ENCODE results near the gene PXDN.

Gene PXDN

GRCh38 chr2:1674766-1675397 is 69.4 kb downstream of the PXDN start:
- H3K4me3 Mint-ChIP-seq: no peak overlapping the region

GRCh38 chr2:1674276-1674675 is 70.0 kb downstream of the PXDN start:
- H3K27me3 Mint-ChIP-seq: no peaks in the 10 kb centered on the region
- H3K4me1 Mint-ChIP-seq: no peaks in the 10 kb centered on the region
- H3K4me3 Mint-ChIP-seq: no peak overlapping the region
- no peaks in the 10 kb centered on the region for H3K9me3 Mint-ChIP-seq
- no peaks in the 10 kb centered on the region for H3K36me3 Mint-ChIP-seq
- no peak overlapping the region for H3K27ac Mint-ChIP-seq
- no peak for ATAC-seq

More at GRCh38 chr2:1674766-1675397, 69.4 kb downstream of the PXDN start:
- no peak for ATAC-seq
- Mint-ChIP-seq H3K9me3 (no peaks in the 10 kb centered on the region), H3K4me1 (no peaks in the 10 kb centered on the region), H3K36me3 (no peaks in the 10 kb centered on the region), H3K27ac (no peak overlapping the region), H3K27me3 (no peaks in the 10 kb centered on the region)

DNA sequence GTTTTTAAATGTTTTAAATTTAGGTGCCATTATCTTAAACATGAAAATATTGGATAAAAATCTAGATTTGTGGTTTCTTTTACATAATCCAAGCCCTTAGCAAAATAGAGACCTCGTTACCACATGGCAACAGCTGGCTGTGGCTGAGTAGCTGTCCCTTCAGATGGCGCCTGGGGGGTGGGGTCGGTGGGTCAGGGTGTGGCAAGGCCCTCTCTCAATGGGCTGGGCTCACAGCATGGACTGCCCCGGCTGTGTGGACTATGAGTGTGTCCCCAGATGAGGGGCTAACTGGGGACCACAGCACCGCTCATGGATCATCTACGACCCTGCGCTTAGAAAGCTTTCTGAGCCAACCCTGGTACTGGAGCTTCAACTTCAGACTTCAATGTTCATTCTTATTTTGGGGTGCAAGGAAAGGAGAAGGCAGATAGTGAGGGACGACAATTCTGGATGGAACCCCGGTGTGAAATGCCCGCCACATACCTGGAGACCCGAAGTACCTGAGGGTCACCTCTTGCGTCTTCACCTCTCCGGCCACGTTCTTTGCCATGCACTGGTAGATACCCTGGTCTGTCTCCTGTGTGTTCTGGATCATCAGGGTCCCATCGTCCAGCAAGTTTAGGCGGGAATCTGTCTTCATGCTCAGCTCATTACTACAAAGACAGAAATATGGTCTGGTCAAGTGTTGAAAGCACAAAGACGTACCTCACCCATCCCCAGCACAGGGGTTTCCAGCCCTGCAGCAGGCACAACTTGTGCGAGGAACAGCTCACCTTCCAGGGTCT is 71.0 kb downstream of the PXDN start:
- no peaks in the 10 kb centered on the region for H3K27me3 Mint-ChIP-seq
- H3K4me3 Mint-ChIP-seq: no peak overlapping the region
- peaks cover 3% of the 10 kb centered on the region for H3K9me3 Mint-ChIP-seq
- no peaks in the 10 kb centered on the region for H3K36me3 Mint-ChIP-seq
- ATAC-seq: no peak
- no peaks in the 10 kb centered on the region for H3K4me1 Mint-ChIP-seq
- no peak overlapping the region for H3K27ac Mint-ChIP-seq

- H3K36me3 Mint-ChIP-seq: no peaks in the 10 kb centered on the region
These were observed 71.6 kb downstream of the PXDN start for GRCh38 chr2:1672738-1673137.

GRCh38 chr2:1671916-1672315 is 72.4 kb downstream of the PXDN start:
- no peak overlapping the region for H3K4me3 Mint-ChIP-seq
- no peak for ATAC-seq
- H3K27me3 Mint-ChIP-seq: no peaks in the 10 kb centered on the region
- H3K27ac Mint-ChIP-seq: no peak overlapping the region
- H3K36me3 Mint-ChIP-seq: no peaks in the 10 kb centered on the region
- H3K9me3 Mint-ChIP-seq: peaks cover 3% of the 10 kb centered on the region
- no peaks in the 10 kb centered on the region for H3K4me1 Mint-ChIP-seq

More at GRCh38 chr2:1672738-1673137, 71.6 kb downstream of the PXDN start:
- Mint-ChIP-seq H3K4me3 (no peak overlapping the region), H3K27me3 (no peaks in the 10 kb centered on the region), H3K27ac (no peak overlapping the region), H3K9me3 (peaks cover 3% of the 10 kb centered on the region), H3K4me1 (no peaks in the 10 kb centered on the region)
- peak; percentile 5 for ATAC-seq

DNA sequence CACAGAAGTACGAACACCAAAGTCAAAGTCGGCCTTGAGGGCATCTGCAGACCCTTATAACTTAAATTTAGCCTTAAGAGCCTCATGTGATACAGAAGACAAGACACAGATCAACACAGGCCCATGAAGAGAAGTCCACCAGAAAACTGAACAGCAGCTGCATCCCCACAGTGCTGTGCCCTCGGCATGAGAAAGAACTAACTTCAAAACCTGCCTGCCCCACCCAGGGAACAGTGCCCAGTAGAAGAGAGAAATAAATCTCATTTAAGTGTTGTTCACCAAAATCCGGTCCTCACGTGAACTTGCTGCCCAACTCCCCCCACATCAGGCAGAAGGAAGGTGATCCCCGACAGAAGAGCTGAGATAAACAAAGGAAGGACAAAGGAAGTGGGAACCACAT is 73.7 kb downstream of the PXDN start:
- Mint-ChIP-seq H3K36me3 (no peaks in the 10 kb centered on the region), H3K27ac (no peak overlapping the region), H3K27me3 (no peaks in the 10 kb centered on the region), H3K4me1 (no peaks in the 10 kb centered on the region), H3K4me3 (no peak overlapping the region), H3K9me3 (peaks cover 3% of the 10 kb centered on the region)
- no peak for ATAC-seq

DNA sequence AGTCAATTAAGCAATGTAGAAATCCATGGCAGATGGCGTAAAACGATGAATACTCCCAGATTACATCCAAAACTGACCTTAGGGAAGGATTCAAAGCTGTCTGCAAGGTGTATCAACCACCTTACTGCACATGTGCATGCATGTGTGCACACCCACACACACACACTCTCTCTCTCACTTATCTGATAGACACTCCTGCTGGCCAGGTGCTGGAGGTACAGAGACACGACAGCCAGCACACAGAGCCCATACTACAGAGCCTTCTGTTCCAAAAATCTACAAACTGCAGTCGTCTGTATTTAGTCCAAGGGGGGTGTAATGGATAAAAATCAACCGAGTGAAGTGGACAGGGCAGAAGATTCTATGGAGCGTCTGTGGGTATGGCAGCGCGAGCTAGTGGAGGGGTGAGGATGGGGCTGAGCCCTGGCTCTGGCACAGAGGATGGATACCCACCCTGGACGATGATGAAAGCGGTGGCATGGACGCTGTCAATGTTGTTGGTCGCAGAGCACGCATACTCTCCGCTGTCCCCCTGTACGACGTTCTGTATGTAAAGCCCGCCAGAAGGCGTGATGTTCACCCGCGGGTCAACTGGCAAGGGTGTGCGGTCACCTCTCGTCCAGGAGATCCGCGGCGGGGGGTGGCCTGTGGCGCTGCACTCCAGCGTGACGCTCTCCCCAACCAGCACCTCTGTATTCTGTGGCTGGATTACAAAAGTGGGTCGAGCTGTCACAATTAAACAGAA is 78.4 kb downstream of the PXDN start:
- Mint-ChIP-seq H3K27ac (no peak overlapping the region), H3K9me3 (peaks cover 3% of the 10 kb centered on the region), H3K4me1 (no peaks in the 10 kb centered on the region), H3K4me3 (no peak overlapping the region), H3K27me3 (no peaks in the 10 kb centered on the region), H3K36me3 (no peaks in the 10 kb centered on the region)
- peak; percentile 45 for ATAC-seq

DNA sequence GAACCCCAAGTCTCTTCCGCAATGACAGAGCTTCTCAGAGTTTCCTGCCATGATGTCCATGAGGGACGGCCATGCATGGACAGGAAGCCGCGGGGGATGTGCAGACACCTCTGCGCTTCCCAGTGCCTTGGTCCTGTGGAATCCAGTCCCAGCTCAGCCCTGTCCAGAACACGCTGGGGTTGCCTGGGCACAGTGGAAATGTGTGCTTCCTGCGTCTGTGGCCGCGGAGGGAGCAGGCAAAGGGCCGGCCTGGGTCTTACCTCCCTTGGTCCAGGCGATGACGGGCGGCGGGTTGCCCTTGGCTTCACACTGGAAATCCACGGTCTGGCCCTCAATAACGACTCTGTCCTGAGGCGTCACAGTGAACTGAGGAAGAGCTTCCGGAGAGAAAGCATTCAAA is 79.6 kb downstream of the PXDN start:
- no peaks in the 10 kb centered on the region for H3K4me1 Mint-ChIP-seq
- no peaks in the 10 kb centered on the region for H3K27me3 Mint-ChIP-seq
- H3K36me3 Mint-ChIP-seq: no peaks in the 10 kb centered on the region
- no peak overlapping the region for H3K27ac Mint-ChIP-seq
- no peak overlapping the region for H3K4me3 Mint-ChIP-seq
- ATAC-seq: no peak
- peaks cover 3% of the 10 kb centered on the region for H3K9me3 Mint-ChIP-seq

GRCh38 chr2:1664076-1664605 is 80.2 kb downstream of the PXDN start:
- Mint-ChIP-seq H3K36me3 (no peaks in the 10 kb centered on the region), H3K9me3 (peaks cover 3% of the 10 kb centered on the region), H3K27me3 (no peaks in the 10 kb centered on the region), H3K27ac (no peak overlapping the region), H3K4me1 (no peaks in the 10 kb centered on the region), H3K4me3 (no peak overlapping the region)
- ATAC-seq: no peak

DNA sequence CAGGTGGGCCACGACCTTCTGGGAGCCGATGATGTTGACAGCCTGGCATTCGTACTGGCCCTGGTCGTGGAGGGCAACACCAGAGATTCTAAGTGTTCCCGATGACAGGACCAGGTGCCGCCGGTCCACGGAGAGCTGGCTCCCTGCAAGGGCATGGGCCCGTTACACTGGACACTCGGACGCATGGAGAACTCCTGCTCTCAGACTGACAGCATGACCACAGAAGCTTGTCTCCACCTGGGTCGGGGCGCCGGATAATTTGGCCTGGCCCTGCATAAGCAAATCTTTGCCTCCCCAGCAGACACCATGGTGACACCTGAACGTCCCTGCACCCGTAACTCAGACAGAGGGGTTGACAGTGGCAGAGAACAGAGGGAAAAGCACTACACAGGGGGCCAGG is 80.7 kb downstream of the PXDN start:
- no peaks in the 10 kb centered on the region for H3K36me3 Mint-ChIP-seq
- H3K27ac Mint-ChIP-seq: no peak overlapping the region
- H3K27me3 Mint-ChIP-seq: no peaks in the 10 kb centered on the region
- no peaks in the 10 kb centered on the region for H3K4me1 Mint-ChIP-seq
- no peak overlapping the region for H3K4me3 Mint-ChIP-seq
- no peaks in the 10 kb centered on the region for H3K9me3 Mint-ChIP-seq
- ATAC-seq: no peak

- H3K4me3 Mint-ChIP-seq: no peak overlapping the region
- H3K4me1 Mint-ChIP-seq: no peaks in the 10 kb centered on the region
- H3K9me3 Mint-ChIP-seq: no peaks in the 10 kb centered on the region
- no peak overlapping the region for H3K27ac Mint-ChIP-seq
- H3K27me3 Mint-ChIP-seq: no peaks in the 10 kb centered on the region
- no peaks in the 10 kb centered on the region for H3K36me3 Mint-ChIP-seq
- ATAC-seq: no peak
These were observed 81.6 kb downstream of the PXDN start for GRCh38 chr2:1662606-1663180.

DNA sequence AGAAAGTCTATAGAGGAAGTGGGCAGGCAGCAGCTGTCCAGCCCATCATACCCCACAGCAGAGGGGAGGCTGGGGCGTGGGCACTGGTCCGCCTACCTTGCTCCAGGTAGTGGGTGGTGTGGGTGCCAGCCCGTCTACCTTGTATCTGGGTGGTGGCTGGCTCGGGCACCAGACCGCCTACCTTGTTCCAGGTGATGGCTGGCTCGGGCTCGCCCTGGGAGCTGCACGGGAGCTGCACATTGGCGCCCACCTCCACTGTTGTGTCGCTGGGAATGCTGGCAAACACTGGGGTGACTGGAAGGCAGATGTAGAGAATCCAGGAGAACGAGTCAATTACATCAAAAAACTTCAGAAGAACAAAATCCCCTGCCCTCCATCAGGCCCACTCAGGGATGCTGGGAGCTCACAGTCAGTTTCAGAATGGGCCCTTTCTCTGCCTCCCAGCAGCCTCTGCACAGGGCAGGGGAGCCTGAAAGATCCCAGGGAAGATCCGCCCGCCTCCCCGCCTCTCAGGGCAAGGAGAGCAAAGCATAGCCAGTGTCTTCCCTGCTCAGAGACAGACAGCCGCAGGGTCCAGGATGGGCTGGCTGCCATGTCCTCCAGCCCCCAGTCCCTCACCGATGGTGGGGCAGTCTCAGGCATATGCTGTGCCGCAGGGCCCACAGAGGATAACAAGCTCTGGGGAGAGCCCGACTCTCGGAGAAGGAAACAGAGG is 82.3 kb downstream of the PXDN start:
- no peak for ATAC-seq
- Mint-ChIP-seq H3K27me3 (no peaks in the 10 kb centered on the region), H3K9me3 (no peaks in the 10 kb centered on the region), H3K36me3 (no peaks in the 10 kb centered on the region), H3K4me3 (no peak overlapping the region), H3K27ac (no peak overlapping the region), H3K4me1 (peaks cover 3% of the 10 kb centered on the region)

GRCh38 chr2:1660656-1661640 is 83.4 kb downstream of the PXDN start:
- no peaks in the 10 kb centered on the region for H3K9me3 Mint-ChIP-seq
- no peaks in the 10 kb centered on the region for H3K36me3 Mint-ChIP-seq
- H3K4me1 Mint-ChIP-seq: peaks cover 5% of the 10 kb centered on the region
- no peak for ATAC-seq
- no peak overlapping the region for H3K27ac Mint-ChIP-seq
- no peaks in the 10 kb centered on the region for H3K27me3 Mint-ChIP-seq
- H3K4me3 Mint-ChIP-seq: no peak overlapping the region
